Suppressor macrophage treated with lipopolysaccharide for 1 hour (primary cell): ENCODE measurements around the gene OR6C68.
A peak's percentile ranks its signal among the peaks of the same experiment; 100 is the strongest.
"Not testable (repeated sequence)": the region's sequence is repeated elsewhere in the genome, so short reads cannot be mapped to it uniquely, and the experiment has no call there.

Experiments
- DNase-seq, 3 donors: peaks; one replicate each; pipeline ENCODE4 v3.0.0-alpha.2; 2020 to 2022

The OR6C68 gene

GRCh38 chr12:55492078-55492477 lies at the start of gene OR6C68:
Gene OR6C68, plus strand, starts transcription at chr12:55492378. Its CDS starts 0 bp downstream, at chr12:55492378.
- no peak for DNase-seq

- no peak for DNase-seq
Measured at GRCh38 chr12:55443776-55444175, 48.4 kb upstream of the OR6C68 start, which contains the start of gene OR6C2. Gene OR6C2, plus strand, starts transcription at chr12:55444076. Its CDS starts 8,138 bp downstream, at chr12:55452214.

- DNase-seq: no peak
Measured at GRCh38 chr12:55445357-55445756, 46.8 kb upstream of the OR6C68 start.

GRCh38 chr12:55446326-55446725 lies 45.9 kb upstream of the OR6C68 start:
- no peak for DNase-seq

GRCh38 chr12:55448825-55449224 lies 43.4 kb upstream of the OR6C68 start:
- no peak for DNase-seq

- not testable (repeated sequence) for DNase-seq
Measured at GRCh38 chr12:55464926-55465325, 27.3 kb upstream of the OR6C68 start.

GRCh38 chr12:55467836-55468235 lies 24.3 kb upstream of the OR6C68 start:
- peak; percentile 18 to 58 (median 57) for DNase-seq

- DNase-seq: peak; percentile 27 to 67 (median 59)
Measured at GRCh38 chr12:55469291-55469690, 22.9 kb upstream of the OR6C68 start.

GRCh38 chr12:55470088-55470829 lies 21.9 kb upstream of the OR6C68 start, which contains the start of gene OR6C70:
Gene OR6C70, minus strand, starts transcription at chr12:55470138. Its CDS starts 0 bp downstream, at chr12:55470138.
- DNase-seq: peak; percentile 27 to 36 (median 27)

GRCh38 chr12:55472264-55472663 lies 19.9 kb upstream of the OR6C68 start:
- no peak for DNase-seq

- not testable (repeated sequence) for DNase-seq
Measured at GRCh38 chr12:55479136-55479535, 13.0 kb upstream of the OR6C68 start.

GRCh38 chr12:55484284-55484683 lies 7.9 kb upstream of the OR6C68 start:
- DNase-seq: not testable (repeated sequence)

- no peak for DNase-seq
Measured at GRCh38 chr12:55495490-55495889, 3.3 kb downstream of the OR6C68 start.

- DNase-seq: no peak
Measured at GRCh38 chr12:55499231-55499630, 7.1 kb downstream of the OR6C68 start.

GRCh38 chr12:55499810-55500252 lies 7.7 kb downstream of the OR6C68 start:
- DNase-seq: no peak

- no peak for DNase-seq
Measured at GRCh38 chr12:55501601-55502000, 9.4 kb downstream of the OR6C68 start.

- no peak for DNase-seq
Measured at GRCh38 chr12:55515696-55516095, 23.5 kb downstream of the OR6C68 start.

GRCh38 chr12:55516391-55516790 lies 24.2 kb downstream of the OR6C68 start:
- no peak for DNase-seq
